Measurements from ENCODE around the gene MRGPRX3. TPM values are rescaled to one million over a fixed set of nuclear protein-coding genes. Genes with fewer than 3 reads are reported as not detected.
A peak's percentile ranks its signal among the peaks of the same experiment; 100 is the strongest.

The MRGPRX3 gene
- total RNA-seq, 1 donor from 2014 or later = not detected

DNA sequence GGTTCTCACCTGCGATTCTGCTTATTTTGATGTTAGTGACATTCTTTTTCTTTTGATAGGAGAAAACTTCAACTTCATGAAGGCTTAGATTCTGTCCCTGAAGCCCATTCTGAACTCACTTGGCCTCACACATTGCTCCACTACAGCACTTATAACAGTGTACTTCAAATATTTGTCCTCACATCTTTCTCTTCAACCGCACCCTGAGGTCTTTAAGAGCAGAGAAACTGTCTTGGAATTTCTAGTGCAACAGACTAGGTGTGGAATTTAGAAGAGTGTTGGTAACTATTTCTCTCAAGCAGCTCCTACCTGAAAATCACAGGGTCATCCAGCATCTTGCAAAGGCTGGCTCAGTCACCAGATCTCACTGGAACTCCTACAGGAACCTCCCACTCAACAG is 7.8 kb downstream of the MRGPRX3 start:
- ATAC-seq = peak; percentile 85
- no peak overlapping the region for H3K4me3 ChIP-seq
- H3K4me1 ChIP-seq = no peaks in the 10 kb centered on the region
- TF ChIP-seq, protein P1, sequence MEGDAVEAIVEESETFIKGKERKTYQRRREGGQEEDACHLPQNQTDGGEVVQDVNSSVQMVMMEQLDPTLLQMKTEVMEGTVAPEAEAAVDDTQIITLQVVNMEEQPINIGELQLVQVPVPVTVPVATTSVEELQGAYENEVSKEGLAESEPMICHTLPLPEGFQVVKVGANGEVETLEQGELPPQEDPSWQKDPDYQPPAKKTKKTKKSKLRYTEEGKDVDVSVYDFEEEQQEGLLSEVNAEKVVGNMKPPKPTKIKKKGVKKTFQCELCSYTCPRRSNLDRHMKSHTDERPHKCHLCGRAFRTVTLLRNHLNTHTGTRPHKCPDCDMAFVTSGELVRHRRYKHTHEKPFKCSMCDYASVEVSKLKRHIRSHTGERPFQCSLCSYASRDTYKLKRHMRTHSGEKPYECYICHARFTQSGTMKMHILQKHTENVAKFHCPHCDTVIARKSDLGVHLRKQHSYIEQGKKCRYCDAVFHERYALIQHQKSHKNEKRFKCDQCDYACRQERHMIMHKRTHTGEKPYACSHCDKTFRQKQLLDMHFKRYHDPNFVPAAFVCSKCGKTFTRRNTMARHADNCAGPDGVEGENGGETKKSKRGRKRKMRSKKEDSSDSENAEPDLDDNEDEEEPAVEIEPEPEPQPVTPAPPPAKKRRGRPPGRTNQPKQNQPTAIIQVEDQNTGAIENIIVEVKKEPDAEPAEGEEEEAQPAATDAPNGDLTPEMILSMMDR (IDR thresholded peaks at IDR 0.05) = no peak
- intact Hi-C loops (cut with DNase I) = no loop called here
- H3K36me3 ChIP-seq = no peaks in the 10 kb centered on the region
- no peak overlapping the region for H3K27ac ChIP-seq
- no peaks in the 10 kb centered on the region for H3K27me3 ChIP-seq
- no peak for DNase-seq
- H3K9me3 ChIP-seq = no peaks in the 10 kb centered on the region

DNA sequence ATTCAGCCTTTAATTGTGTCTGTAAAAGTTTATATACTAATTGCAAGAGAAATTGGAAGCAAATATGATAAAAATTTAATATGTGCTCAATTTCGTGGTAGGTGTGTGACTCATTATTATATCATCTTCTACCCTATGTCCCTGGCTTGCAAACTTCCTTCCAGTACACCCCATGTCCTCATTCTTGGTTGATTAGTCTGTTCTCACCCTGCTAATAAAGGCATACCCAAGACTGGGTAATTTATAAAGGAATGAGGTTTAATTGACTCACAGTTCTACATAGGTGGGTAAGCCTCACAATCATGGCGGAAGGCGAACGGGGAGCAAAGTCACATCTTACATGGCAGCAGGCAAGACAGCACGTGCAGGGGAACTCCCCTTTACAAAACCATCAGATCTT is 11.9 kb downstream of the MRGPRX3 start:
- Histone ChIP-seq H3K27ac (no peak overlapping the region), H3K36me3 (no peaks in the 10 kb centered on the region), H3K9me3 (no peaks in the 10 kb centered on the region), H3K27me3 (no peaks in the 10 kb centered on the region), H3K4me1 (no peaks in the 10 kb centered on the region), H3K4me3 (no peak overlapping the region)
- TF ChIP-seq, protein P1 (IDR thresholded peaks at IDR 0.05) = no peak
- ATAC-seq (no peak), DNase-seq (no peak)
- intact Hi-C loops (cut with DNase I) = no loop called here

DNA sequence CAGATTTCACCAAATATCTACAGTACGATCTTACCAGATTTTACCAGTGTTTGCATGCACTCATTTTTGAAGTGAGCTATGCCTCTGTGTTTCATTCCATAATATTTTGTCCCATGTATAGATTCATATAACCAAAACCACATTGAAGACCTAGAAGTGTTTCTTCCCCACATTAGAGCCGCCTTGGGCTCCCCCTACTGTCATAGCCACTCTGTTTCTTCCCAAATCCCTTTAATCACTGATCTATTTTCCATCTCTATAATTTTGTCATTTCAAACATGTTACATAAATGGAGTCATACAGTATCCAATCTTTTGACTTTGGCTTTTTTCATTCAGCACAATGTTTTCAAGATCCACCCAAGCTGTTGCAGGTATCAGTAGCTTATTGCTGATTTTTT is 12.7 kb downstream of the MRGPRX3 start:
- Histone ChIP-seq H3K27me3 (no peaks in the 10 kb centered on the region), H3K9me3 (no peaks in the 10 kb centered on the region), H3K27ac (no peak overlapping the region), H3K4me1 (no peaks in the 10 kb centered on the region), H3K4me3 (no peak overlapping the region), H3K36me3 (no peaks in the 10 kb centered on the region)
- no peak for ATAC-seq
- TF ChIP-seq, protein P1 (IDR thresholded peaks at IDR 0.05) = no peak
- intact Hi-C loops (cut with DNase I) = no loop called here
- DNase-seq = no peak

DNA sequence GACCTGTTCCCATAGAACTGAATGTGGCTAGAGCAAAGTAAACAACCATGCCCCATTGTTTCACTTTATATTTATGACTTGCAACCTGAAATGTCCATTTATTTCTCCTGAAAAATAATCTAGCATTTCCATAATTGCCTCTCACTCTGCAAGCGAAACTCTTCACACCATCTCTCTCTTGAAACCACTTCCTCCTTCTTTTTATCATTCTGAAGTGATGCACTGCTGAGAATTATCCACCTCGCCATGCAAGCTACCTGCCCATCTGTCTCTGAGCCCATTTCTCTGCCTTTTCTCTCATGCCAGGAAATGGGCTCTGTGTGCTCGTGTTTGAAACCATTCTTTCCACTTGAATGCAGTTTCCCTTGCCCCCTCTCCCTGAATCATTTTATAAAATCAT is 13.5 kb downstream of the MRGPRX3 start:
- H3K27me3 ChIP-seq = no peaks in the 10 kb centered on the region
- no peaks in the 10 kb centered on the region for H3K9me3 ChIP-seq
- TF ChIP-seq, protein P1 (IDR thresholded peaks at IDR 0.05) = no peak
- intact Hi-C loops (cut with DNase I) = no loop called here
- no peaks in the 10 kb centered on the region for H3K36me3 ChIP-seq
- ATAC-seq (no peak), DNase-seq (no peak)
- H3K4me1 ChIP-seq = no peaks in the 10 kb centered on the region
- no peak overlapping the region for H3K27ac ChIP-seq
- H3K4me3 ChIP-seq = no peak overlapping the region

DNA sequence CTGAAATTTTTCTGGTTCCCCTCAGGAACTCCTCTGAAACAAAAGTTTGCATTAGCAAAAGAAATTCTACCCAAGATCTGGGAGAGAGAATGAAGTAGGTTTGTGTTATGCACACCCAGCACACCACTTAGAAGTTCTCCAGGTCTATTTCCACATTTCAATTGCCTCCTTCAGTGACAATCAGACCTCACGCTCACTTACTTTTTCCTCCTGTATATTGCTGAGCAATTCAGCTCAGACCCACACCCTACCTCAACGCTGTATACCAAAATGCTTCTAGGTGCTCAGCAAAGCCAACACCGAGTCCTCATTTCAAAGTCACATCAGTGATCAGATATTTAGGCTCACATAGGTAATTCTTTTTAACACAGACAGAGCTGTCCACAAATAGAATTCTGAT is 19.2 kb downstream of the MRGPRX3 start:
- H3K4me3 ChIP-seq = no peak overlapping the region
- no peaks in the 10 kb centered on the region for H3K36me3 ChIP-seq
- no peak overlapping the region for H3K27ac ChIP-seq
- TF ChIP-seq, protein P1 (IDR thresholded peaks at IDR 0.05) = no peak
- intact Hi-C loops (cut with DNase I) = no loop called here
- H3K27me3 ChIP-seq = no peaks in the 10 kb centered on the region
- ATAC-seq = peak; percentile 71
- H3K9me3 ChIP-seq = no peaks in the 10 kb centered on the region
- no peak for DNase-seq
- H3K4me1 ChIP-seq = no peaks in the 10 kb centered on the region

DNA sequence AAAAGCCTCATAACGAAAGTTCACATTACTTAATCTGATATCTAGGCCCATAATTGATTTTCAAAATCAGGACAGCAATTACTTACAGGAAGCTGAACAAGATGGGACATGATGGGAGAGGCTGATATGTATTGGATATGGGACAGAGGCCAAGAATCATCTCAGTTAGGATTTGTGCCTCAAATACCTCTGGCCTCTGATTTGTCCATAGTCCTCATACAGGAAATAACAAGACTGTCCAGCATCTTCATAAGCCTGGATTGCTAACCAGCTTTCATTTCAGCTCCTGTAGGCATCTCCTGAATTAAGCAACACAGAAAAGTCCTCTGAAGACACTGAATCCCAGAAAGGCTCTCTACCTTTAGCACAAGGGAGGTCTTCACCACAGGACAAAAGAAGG is 36.0 kb downstream of the MRGPRX3 start:
- Histone ChIP-seq H3K4me3 (no peak overlapping the region), H3K27me3 (no peaks in the 10 kb centered on the region), H3K9me3 (no peaks in the 10 kb centered on the region), H3K4me1 (no peaks in the 10 kb centered on the region), H3K27ac (no peak overlapping the region), H3K36me3 (no peaks in the 10 kb centered on the region)
- no peak for ATAC-seq
- intact Hi-C loops (cut with DNase I) = no loop called here
- TF ChIP-seq, protein P1 (IDR thresholded peaks at IDR 0.05) = no peak
- DNase-seq = no peak

Data from upper lobe of right lung (tissue), 1 donor.